HepG2 (cell line): ENCODE results near the gene CSTB. TPM values are rescaled to one million over a fixed set of nuclear protein-coding genes. Genes with fewer than 3 reads are reported as not detected.

ENCODE experiments used
- ARNT2 ChIP-seq: sonication (generic); formaldehyde crosslinking; IDR thresholded peaks from 2 replicates; pipeline ENCODE4 v1.8.0; 2022; ENCODE audit warnings: mild to moderate bottlenecking, low read depth, missing genetic modification reagents, moderate library complexity
- DNMT1 ChIP-seq: sonication (generic); formaldehyde crosslinking; IDR thresholded peaks from 2 replicates; pipeline ENCODE4 v1.5.1; 2020; ENCODE audit warnings: mild to moderate bottlenecking, missing genetic modification reagents
- FOXM1 ChIP-seq: sonication (generic); formaldehyde crosslinking; IDR thresholded peaks from 2 replicates; pipeline ENCODE4 v1.5.0; 2020; ENCODE audit warnings: missing genetic modification reagents
- PHF8 ChIP-seq: sonication (generic); formaldehyde crosslinking; IDR thresholded peaks from 2 replicates; pipeline ENCODE4 v1.5.0; 2020; ENCODE audit warnings: missing genetic modification reagents
- YEATS2 ChIP-seq: sonication (generic); formaldehyde crosslinking; IDR thresholded peaks from 2 replicates; pipeline ENCODE4 v1.4.0; 2020; ENCODE audit warnings: missing genetic modification reagents, borderline replicate concordance
- ZNF563 ChIP-seq: sonication (generic); formaldehyde crosslinking; IDR thresholded peaks from 2 replicates; pipeline ENCODE4 v1.8.0; 2022; ENCODE audit warnings: mild to moderate bottlenecking, moderate library complexity, missing genetic modification reagents
- ZNF737 ChIP-seq: sonication (generic); formaldehyde crosslinking; IDR thresholded peaks from 2 replicates; pipeline ENCODE4 v1.5.0; 2020; ENCODE audit warnings: missing genetic modification reagents, mild to moderate bottlenecking, borderline replicate concordance
- ZNF777 ChIP-seq: sonication (generic); formaldehyde crosslinking; IDR thresholded peaks from 2 replicates; pipeline ENCODE4 v1.4.0; 2020; ENCODE audit warnings: missing genetic modification reagents
- ZZZ3 ChIP-seq: sonication (generic); formaldehyde crosslinking; IDR thresholded peaks from 2 replicates; pipeline ENCODE4 v1.4.0; 2020; ENCODE audit warnings: missing genetic modification reagents, mild to moderate bottlenecking, borderline replicate concordance
- polyA plus RNA-seq, 8 experiments: library from polyadenylated mRNA; depleted of rRNA in 3 of 8; stranded (reverse) in 7 of 8; unstranded in 1 of 8; fragments of >200 nt; fragmentation: Illumina TruSeq in 4 of 8; extraction: Trizol in 4 of 8; gene quantifications; 2 replicates each; pipeline versions ENCODE4 v1.2.1 to v1.2.3, GENCODE V29; 2011 to 2016; ENCODE audit warnings: low read depth in 4 of 8, missing spikeins in 1 of 8, mixed read lengths in 1 of 8; ENCODE audit not compliant: insufficient read depth in 1 of 8
- total RNA-seq, 5 experiments: library from RNA; depleted of rRNA; stranded (reverse); fragments of >200 nt; fragmentation: Illumina TruSeq; extraction: Trizol; gene quantifications; 2 replicates each; pipeline ENCODE4 v1.2.3, GENCODE V29; 2016; ENCODE audit warnings: low read depth in 1 of 5
- TF ChIP-seq, protein P1 (sequence below): sonication (generic); formaldehyde crosslinking; IDR thresholded peaks from 2 replicates; pipeline ENCODE4 v1.4.0; 2020; ENCODE audit warnings: missing genetic modification reagents
- TF ChIP-seq, protein P2 (sequence below): sonication (generic); formaldehyde crosslinking; IDR thresholded peaks from 2 replicates; pipeline ENCODE4 v1.4.0; 2020; ENCODE audit warnings: mild to moderate bottlenecking, missing genetic modification reagents
- TF ChIP-seq, protein P3 (sequence below): sonication (generic); formaldehyde crosslinking; conservative IDR thresholded peaks from 2 replicates; pipeline ENCODE4 v1.4.0; 2020; ENCODE audit warnings: missing genetic modification reagents

Gene CSTB
- total and polyA plus RNA-seq, 2 of the 13 experiments (the other 11 are each of a cell fraction or from before 2014, with no cell fraction given): 11.7 to 94.1 TPM

DNA sequence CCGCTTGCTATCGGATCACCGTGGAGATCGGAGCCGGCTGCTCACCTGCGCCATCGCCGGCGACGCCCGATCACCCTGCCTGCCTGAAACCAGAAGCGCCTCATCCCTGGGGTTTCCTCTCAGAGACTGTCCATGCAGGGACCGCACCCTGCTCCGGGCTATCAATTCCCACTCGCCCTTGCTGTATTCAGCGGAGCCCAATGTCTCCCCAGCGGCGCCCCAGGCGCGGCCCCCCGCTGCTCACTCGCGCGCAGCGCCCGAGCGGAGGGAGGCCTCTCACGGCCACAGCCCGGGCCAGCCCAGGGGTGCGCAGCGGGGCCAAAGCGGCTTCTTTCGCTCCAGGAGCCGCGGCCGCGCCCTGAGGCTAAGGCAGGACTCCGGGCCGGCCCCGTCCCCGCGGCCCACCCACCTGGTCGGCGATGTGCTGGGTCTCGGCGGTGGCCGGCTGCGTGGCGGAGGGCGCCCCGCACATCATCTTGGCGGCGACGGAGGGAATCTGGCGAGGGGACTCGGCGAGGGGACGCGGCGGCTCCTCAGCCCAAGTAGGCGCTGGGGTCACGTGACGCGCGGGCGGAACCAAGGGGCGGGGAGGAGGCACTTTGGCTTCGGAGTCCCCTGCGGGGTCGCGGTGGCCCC is at the start of gene CSTB (continued):
- TF ChIP-seq, protein P1, sequence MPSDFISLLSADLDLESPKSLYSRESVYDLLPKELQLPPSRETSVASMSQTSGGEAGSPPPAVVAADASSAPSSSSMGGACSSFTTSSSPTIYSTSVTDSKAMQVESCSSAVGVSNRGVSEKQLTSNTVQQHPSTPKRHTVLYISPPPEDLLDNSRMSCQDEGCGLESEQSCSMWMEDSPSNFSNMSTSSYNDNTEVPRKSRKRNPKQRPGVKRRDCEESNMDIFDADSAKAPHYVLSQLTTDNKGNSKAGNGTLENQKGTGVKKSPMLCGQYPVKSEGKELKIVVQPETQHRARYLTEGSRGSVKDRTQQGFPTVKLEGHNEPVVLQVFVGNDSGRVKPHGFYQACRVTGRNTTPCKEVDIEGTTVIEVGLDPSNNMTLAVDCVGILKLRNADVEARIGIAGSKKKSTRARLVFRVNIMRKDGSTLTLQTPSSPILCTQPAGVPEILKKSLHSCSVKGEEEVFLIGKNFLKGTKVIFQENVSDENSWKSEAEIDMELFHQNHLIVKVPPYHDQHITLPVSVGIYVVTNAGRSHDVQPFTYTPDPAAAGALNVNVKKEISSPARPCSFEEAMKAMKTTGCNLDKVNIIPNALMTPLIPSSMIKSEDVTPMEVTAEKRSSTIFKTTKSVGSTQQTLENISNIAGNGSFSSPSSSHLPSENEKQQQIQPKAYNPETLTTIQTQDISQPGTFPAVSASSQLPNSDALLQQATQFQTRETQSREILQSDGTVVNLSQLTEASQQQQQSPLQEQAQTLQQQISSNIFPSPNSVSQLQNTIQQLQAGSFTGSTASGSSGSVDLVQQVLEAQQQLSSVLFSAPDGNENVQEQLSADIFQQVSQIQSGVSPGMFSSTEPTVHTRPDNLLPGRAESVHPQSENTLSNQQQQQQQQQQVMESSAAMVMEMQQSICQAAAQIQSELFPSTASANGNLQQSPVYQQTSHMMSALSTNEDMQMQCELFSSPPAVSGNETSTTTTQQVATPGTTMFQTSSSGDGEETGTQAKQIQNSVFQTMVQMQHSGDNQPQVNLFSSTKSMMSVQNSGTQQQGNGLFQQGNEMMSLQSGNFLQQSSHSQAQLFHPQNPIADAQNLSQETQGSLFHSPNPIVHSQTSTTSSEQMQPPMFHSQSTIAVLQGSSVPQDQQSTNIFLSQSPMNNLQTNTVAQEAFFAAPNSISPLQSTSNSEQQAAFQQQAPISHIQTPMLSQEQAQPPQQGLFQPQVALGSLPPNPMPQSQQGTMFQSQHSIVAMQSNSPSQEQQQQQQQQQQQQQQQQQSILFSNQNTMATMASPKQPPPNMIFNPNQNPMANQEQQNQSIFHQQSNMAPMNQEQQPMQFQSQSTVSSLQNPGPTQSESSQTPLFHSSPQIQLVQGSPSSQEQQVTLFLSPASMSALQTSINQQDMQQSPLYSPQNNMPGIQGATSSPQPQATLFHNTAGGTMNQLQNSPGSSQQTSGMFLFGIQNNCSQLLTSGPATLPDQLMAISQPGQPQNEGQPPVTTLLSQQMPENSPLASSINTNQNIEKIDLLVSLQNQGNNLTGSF (CRISPR knock-in tag): no peak
- TF ChIP-seq ZZZ3 (CRISPR knock-in tag) (no peak), DNMT1 (CRISPR knock-in tag) (0 out of 2 replicates have a peak, but pooled peaks have one; percentile 40), FOXM1 (CRISPR knock-in tag) (no peak), ZNF777 (CRISPR knock-in tag) (0 out of 2 replicates have a peak, but pooled peaks have one; percentile 18), YEATS2 (no peak), ARNT2 (peak; percentile 59; the same call in 1 of the 2 replicates), PHF8 (CRISPR knock-in tag) (peak; percentile 90), ZNF563 (peak; percentile 80; the same call in 1 of the 2 replicates), ZNF737 (CRISPR knock-in tag) (no peak)
- TF ChIP-seq, protein P2, sequence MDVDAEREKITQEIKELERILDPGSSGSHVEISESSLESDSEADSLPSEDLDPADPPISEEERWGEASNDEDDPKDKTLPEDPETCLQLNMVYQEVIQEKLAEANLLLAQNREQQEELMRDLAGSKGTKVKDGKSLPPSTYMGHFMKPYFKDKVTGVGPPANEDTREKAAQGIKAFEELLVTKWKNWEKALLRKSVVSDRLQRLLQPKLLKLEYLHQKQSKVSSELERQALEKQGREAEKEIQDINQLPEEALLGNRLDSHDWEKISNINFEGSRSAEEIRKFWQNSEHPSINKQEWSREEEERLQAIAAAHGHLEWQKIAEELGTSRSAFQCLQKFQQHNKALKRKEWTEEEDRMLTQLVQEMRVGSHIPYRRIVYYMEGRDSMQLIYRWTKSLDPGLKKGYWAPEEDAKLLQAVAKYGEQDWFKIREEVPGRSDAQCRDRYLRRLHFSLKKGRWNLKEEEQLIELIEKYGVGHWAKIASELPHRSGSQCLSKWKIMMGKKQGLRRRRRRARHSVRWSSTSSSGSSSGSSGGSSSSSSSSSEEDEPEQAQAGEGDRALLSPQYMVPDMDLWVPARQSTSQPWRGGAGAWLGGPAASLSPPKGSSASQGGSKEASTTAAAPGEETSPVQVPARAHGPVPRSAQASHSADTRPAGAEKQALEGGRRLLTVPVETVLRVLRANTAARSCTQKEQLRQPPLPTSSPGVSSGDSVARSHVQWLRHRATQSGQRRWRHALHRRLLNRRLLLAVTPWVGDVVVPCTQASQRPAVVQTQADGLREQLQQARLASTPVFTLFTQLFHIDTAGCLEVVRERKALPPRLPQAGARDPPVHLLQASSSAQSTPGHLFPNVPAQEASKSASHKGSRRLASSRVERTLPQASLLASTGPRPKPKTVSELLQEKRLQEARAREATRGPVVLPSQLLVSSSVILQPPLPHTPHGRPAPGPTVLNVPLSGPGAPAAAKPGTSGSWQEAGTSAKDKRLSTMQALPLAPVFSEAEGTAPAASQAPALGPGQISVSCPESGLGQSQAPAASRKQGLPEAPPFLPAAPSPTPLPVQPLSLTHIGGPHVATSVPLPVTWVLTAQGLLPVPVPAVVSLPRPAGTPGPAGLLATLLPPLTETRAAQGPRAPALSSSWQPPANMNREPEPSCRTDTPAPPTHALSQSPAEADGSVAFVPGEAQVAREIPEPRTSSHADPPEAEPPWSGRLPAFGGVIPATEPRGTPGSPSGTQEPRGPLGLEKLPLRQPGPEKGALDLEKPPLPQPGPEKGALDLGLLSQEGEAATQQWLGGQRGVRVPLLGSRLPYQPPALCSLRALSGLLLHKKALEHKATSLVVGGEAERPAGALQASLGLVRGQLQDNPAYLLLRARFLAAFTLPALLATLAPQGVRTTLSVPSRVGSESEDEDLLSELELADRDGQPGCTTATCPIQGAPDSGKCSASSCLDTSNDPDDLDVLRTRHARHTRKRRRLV (CRISPR knock-in tag): no peak
- TF ChIP-seq, protein P3, sequence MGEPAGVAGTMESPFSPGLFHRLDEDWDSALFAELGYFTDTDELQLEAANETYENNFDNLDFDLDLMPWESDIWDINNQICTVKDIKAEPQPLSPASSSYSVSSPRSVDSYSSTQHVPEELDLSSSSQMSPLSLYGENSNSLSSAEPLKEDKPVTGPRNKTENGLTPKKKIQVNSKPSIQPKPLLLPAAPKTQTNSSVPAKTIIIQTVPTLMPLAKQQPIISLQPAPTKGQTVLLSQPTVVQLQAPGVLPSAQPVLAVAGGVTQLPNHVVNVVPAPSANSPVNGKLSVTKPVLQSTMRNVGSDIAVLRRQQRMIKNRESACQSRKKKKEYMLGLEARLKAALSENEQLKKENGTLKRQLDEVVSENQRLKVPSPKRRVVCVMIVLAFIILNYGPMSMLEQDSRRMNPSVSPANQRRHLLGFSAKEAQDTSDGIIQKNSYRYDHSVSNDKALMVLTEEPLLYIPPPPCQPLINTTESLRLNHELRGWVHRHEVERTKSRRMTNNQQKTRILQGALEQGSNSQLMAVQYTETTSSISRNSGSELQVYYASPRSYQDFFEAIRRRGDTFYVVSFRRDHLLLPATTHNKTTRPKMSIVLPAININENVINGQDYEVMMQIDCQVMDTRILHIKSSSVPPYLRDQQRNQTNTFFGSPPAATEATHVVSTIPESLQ (CRISPR knock-in tag): 0 out of 2 replicates have a peak, but pooled peaks have one; percentile 23
